NCI-H226 (cell line): ENCODE results near the gene DDR1.
A peak's percentile ranks its signal among the peaks of the same experiment; 100 is the strongest.

Experiments
- DNase-seq: peaks from one replicate; pipeline ENCODE4 v3.0.0-alpha.2; 2015

DDR1 gene

DNA sequence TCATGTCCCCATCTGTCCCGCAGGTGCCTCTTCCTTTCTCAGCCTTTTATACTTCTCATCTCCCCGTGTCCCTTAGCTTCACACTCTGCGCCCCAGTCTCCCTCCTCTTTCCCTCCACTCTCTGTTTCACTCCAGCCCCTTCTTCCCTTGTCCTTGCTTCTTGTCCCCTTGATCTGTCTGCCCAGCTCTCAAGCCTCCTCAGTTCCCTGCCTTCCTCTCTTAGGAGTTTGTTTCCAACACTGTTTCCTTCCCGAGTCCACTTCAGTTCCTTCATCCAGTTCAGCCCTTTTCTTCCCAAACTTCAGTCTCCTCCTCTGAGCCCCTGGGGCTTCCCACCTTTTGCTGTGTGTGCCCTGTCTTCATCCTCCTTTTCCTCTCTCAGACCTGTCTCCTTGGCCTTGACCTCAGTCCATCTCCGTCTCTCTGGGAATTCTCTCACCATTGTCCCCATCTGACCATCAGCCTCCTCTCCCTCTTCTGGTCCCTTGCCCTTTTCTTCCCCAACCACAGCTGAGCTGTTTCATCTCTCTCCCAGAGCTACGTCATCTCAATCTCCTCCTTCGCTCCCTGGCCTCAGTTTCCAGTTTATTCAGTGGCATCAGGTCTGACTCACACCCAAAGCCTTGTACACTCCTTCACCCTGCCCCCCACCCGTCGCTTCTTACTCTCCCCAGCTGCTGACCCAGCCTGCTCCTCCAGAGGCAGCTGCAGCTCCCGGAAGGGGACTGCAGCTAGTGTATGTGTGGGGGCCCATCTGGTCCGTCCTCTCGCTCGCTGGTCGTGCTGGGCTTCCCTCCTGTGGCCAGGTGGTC lies 2.7 kb upstream of the DDR1 start:
- DNase-seq = no peak

DNA sequence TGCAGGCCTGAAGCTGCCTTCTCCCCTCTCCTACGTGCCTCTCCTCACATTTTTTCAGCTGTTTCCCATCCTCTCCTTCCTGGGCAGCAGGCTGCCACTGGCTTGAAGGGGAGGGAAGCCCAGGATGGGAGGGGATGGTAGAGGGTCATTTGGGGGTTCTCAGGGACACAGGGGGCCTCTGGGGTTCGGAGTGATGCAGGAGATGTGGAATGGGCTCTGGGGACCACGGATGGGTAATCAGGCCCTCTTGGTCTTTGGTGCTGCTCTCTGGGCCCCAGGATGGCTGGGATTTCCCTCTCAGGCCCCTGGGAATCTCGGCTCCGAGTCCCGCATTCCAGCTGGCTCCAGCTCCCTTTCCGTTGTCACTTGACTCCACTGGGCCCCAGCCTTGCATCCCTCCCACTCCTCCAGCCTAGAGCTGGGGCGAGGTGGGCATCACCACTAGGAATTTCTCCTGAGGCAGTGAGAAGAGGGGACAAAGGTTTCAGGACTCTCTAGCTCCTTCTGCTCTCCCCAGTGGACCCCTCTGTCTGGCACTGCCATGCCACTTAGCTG lies 2.0 kb upstream of the DDR1 start:
- DNase-seq = no peak

DNA sequence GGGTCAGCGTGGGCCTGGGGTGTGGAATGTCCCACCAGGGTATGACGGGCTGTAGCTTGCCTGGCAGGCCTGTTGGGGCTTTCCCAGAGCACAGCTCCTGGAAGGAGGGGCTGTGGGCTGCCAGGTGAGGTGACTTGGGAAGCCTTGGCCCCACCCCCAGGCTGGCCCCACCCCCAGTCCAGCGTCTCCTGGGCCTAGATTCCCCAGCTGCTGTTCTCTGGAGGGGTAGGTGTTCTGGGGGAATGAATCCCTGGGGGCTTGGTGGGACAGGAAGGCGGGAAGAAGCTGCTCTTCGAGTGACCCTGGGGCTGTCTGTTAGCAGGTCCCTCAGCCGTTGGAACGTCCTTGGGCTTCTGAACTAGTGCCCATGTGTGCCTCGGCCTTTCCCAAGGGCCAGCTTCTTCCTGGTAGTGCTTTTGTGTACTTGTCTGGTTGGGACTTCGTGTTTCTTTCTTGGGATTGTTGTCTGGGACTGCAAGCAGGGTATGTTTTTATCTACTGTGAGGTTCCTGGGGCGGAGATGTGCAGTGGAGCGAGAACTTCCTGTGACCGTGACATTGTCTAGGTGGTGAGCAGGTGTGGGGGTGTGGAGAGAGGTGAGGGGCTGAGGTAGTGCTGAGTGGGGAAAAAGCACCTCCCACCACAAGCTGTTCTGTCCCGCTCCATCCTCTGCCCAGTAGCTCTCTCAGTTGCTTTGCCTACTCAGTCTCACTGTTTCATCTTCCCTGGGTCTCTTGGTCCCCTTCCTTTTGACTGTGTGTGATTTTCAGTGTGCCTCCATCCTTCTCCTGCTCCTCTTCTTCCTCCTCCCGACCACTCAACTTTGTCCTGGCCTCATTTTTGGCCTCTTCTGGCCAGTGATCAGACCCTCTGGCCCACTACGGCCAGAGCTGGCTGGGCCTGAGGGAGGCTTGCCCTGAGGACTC lies 1.3 kb upstream of the DDR1 start:
- no peak for DNase-seq

DNA sequence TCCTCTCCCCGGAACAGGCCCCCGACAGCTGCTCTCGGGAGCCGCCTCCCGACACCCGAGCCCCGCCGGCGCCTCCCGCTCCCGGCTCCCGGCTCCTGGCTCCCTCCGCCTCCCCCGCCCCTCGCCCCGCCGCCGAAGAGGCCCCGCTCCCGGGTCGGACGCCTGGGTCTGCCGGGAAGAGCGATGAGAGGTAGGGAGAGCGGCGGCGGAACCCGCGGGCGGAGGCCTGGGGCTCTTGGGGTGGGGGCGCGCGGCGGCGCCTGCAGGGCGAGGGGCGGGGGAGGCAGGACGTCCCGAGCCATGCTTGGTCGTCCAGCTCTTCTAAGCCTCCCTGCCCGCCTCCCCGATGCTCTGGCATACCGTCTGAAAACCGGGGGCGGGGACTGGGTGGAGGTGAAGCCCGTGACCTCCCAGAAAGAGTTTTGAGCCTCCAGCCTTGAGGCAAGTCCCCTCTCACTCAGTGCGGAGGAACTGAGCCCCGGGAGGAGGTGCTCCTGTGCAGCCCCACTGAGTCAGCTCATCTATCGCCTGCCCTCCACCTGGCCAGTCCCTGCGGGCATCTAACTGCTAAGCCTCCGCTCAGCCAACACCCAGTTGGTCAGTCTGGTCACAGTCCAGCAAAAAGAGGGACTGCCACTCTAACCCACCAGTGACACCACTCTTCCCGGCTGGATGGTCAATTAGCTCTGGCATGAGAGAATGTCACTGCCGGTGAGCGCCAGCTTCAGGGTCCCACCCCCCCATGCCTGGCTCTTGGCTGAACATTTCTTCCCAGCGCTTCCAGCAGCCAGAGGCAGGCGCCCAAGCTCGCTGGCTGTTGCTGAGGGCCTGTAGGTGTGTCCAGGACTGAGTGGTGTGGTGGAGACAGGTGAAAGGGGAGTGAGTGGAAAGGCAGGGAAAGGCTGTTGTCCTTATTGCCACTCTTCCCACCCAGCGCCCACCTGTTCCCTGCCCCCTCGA lies 482 bp downstream of the DDR1 start:
- peak; percentile 48 for DNase-seq

DNA sequence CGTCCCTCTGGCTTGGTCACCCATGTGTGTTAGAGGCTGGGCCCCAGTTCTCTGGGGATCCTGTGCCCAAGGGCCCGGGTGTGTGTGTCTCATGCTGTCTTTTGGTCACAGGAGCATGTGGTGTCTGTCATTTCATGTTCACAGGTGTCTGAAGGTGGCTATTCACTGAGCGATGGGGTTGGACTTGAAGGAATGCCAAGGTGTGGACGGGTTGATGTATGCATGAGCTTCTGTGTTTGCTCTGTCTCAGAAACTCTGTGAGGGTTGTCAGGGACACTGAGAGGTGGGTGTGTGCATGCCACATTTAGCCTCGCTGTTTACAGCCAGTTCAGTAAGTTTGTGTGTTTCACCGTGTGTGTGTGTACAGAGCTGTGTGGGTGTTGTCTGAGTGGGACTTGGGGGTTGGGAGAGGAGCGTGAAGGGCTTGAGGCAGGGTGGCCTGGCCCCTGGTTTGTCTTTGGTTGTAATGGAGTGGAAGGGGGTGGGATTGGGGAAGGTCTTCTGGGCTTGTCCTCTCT lies 1.2 kb downstream of the DDR1 start:
- DNase-seq = peak; percentile 30

DNA sequence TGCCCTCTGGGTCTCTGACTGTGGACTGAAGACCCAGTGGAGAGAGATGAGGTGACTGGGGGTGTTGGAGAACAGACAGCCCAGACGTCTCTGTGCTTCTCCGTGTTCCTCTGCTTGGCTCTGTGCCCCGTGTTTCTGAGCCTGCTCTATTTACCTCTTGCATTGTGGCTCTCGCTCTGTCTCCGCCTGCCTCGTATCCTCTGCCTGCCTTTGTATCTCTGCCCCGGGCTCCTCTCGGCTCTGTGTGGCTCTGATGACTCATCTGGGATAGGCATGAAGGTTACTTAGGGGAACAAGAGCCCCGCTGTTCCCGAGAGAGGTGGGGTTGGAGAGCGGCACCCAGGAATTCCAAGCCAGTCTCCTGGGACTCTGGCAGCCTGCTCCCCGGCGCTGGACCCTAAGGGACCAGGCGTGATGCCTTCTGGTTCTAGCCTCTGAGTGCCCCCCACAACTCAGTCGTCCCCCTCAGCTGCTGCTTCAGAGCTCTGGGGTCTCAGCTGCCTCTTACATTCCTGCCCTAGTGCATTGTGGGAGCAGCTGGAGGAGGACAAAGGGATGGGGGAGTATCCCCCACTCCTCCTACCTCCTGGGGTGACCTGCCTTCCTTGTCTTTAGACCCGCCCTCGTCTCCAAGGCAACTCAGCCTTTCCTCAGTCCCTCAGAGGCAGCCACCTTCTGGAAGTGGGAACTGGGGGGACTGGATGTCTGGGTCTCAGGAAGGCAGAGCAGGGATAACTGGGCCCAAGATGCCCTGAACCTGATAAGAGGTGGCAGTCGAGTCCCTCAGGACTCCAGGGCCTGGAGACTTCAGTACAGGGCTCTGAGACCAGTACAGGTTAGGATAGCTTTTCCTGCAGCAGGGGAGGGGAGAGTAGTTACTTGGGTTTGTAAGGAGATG lies 1.9 kb downstream of the DDR1 start:
- DNase-seq = peak; percentile 92

DNA sequence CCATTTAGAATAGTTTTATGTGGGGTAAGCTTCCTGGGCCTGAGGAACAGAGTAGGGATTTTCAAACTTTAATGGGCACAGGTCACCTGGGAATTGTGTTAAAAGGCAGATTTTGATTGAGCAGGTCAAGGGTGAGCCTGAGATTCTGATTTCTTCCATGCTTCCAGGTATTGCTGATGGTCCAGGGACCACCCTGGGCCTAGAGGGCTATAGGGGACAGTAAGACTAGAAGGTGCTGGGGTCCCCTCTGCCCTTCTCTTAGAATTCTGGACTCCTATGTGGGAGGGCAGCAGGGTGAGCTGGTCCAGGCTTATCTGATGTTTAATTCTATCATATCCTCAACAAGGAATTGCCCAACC lies 2.6 kb downstream of the DDR1 start:
- no peak for DNase-seq

DNA sequence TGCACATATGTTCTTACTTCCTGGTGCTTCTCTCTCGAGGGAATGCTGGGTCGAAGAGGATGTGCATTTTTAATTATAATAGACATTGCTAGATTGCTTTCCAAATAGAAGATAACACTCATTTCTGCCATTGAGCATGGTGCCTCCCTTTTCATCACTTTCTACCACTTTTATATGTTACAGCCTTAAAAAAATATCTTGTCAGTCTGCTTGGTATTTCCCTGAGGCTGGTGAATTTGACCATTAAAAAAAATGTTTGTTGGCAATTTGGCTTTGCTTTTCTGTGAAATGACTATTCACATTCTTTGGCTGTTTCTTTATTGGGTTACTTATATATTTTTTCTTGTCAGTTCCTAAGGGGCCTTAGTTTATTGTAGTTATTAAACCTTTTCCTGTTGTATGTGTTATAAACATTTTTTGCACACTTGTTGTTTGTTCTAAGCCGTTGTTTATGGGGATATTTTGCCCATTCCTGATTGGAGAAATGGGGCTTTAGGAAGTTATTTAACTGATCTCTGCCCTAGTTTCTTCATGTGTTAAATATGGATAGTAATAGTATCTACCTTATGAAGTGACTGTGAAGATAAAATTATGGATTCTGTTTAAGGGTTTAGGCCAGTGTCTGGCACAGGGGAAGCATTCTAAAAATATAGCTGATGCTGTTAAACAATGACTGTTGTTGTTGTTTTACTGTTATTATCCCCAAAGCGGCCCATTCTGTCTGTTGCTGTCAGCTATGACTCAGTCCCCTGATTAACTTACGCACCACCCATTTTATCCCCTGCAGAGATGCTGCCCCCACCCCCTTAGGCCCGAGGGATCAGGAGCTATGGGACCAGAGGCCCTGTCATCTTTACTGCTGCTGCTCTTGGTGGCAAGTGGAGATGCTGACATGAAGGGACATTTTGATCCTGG lies 3.8 kb downstream of the DDR1 start:
- no peak for DNase-seq

DNA sequence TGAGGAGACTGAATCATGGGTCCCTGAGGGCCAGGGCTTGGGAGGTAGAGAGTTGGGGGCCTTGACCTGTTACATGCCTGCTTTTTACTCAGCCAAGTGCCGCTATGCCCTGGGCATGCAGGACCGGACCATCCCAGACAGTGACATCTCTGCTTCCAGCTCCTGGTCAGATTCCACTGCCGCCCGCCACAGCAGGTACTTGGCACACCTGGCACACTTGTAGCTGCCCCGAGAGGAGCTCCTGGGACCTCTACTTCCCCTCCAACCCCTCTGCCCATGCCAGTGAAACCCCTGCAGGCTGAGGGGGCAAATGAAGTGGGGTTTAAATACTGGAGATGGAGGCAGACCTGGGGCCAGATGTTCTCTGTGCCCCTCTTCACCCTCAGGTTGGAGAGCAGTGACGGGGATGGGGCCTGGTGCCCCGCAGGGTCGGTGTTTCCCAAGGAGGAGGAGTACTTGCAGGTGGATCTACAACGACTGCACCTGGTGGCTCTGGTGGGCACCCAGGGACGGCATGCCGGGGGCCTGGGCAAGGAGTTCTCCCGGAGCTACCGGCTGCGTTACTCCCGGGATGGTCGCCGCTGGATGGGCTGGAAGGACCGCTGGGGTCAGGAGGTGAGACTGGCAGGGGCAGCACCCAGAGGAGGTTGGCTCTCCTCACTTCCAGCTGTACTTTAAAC lies 4.6 kb downstream of the DDR1 start:
- no peak for DNase-seq

DNA sequence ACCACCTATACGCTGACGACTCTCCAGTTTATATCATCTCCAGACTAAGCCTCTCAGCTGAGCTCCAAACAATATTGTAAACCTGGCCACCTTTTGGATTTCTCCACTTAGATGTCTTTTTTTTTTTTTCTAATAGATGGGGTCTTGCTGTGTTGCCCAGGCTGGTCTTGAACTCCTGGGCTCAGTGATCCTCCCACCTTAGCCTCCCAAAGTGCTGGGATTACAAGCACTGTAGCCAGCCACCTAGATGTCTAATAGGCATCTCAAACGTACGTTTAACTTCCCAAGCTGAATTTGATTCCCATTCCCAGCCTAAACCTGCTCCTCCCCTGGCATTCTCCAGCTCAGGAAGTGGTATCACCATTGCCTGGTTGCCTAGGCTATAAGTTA lies 5.2 kb downstream of the DDR1 start:
- no peak for DNase-seq

DNA sequence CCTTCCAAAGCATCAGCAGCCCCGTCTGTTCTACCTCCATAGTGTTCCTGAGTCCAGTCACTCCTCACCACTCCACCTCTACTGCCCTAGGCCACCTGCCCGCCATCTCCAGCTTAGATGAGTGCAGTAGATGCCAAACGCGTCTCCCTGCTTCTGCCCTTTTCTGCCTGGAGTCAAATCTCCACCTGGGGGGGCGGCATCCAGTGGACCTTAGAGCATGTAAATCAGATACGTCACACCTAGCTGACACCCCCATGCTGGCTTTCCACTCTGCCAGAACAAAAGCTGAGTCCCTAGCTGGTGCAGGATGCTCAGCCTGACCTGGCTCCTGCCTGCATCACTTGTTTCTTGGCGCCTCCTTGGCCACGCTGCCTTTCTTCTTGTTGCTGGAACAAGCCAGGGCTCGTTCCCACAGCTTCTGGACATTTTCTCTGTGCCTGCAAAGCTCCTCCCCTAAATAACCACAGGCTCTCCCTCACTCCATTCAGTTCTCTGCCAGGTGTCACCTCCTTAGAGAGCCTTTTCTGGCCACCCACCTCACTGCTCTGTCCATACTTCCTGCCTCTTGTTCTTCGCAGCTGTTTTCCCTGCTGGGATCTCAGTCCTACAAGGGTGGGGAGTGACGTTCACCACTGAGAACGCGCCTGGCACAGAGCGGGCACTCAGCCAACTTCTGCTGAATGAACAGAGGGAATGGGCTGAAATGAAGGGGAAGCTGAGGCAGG lies 5.8 kb downstream of the DDR1 start:
- no peak for DNase-seq

DNA sequence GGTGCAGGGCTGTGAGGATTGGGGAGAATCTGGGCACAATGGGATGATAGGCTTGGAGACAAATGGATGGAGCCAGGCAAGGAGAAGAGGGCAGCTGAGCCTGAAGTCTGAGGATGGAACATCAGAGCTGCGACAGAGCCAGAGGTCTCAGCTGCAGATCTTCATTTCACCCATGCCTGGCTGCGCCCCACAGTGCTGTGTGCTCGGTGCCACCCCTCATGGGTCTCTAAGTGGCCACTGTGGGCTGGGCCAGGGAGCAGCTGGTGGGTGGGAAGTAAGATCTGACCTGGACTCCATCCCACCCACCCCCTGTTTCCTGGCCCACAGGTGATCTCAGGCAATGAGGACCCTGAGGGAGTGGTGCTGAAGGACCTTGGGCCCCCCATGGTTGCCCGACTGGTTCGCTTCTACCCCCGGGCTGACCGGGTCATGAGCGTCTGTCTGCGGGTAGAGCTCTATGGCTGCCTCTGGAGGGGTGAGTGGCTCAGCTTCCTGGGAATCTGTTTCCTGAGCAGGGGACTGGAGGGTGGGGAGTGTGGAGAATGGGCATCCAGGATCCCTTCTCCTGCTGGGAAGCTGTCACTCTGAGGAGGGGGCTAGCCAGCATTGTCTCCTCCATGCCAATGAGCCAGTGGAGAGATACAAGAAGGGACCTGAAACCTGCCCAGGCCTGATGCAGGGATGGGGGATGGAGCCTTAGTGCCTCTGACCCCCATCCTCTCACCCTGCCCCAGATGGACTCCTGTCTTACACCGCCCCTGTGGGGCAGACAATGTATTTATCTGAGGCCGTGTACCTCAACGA lies 6.5 kb downstream of the DDR1 start:
- DNase-seq = no peak

DNA sequence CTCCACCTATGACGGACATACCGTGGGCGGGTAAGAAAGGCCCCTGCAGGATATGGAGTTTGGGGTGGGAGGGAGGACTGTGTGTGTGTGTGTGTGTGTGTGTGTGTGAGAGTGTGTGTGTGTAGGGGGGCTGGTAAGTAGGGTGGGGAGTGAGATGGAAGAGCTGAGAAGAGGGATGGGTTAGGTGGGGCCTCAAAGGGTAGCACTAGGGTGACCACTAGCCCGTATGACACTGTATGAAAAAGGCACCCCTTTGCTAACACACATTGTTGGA lies 7.1 kb downstream of the DDR1 start:
- no peak for DNase-seq

DNA sequence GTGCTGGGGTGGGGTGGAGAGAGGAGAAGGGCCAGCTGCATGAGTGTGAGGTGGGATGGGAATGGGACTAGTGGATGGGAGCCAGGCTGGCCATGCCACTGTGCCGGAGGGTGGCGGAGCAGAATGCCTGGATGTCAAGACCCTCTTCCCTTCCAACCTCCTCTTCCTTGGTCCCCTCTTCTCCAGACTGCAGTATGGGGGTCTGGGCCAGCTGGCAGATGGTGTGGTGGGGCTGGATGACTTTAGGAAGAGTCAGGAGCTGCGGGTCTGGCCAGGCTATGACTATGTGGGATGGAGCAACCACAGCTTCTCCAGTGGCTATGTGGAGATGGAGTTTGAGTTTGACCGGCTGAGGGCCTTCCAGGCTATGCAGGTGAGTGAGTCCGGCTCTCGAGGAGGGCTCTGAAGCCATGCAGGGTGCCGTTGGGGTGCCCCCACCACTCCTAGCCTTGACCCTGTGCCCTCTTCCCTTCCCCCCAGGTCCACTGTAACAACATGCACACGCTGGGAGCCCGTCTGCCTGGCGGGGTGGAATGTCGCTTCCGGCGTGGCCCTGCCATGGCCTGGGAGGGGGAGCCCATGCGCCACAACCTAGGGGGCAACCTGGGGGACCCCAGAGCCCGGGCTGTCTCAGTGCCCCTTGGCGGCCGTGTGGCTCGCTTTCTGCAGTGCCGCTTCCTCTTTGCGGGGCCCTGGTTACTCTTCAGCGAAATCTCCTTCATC lies 7.7 kb downstream of the DDR1 start:
- DNase-seq = no peak

DNA sequence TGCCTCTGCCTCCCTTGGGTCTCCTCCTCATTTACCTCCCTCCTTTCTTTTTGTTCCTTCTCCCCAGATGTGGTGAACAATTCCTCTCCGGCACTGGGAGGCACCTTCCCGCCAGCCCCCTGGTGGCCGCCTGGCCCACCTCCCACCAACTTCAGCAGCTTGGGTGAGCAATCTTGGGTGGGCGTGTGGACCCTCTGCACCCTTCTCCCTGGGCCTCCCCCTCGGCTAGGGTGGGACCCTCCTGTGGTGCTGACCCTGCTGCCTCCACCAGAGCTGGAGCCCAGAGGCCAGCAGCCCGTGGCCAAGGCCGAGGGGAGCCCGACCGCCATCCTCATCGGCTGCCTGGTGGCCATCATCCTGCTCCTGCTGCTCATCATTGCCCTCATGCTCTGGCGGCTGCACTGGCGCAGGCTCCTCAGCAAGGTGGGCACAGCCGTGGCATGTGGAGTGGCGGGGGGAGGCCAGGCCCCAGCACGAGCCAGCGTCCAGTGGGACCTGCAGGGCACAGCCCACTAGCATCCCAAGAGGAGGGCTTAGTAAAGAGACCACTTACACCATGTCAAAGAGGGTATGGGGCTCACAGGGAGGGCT lies 8.8 kb downstream of the DDR1 start:
- DNase-seq = no peak

DNA sequence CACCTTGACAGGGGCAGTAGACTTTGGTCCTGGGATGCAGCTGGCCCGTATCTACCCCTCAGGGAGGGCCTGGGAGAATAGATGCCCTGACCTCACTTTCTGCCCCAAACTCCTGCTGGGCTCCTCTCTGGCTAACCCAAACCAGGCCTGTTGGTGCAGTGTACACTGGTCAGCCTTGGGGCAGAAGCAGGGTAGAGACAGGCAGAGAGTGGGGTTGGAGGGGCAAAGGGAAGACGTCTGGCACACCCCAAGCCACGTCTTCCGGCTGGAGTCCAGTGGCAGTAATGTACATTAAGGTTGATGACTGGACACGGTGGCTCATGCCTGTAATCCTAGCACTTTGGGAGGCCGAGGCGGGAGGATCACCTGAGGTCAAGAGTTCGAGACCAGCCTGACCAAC lies 9.3 kb downstream of the DDR1 start:
- DNase-seq = no peak

DNA sequence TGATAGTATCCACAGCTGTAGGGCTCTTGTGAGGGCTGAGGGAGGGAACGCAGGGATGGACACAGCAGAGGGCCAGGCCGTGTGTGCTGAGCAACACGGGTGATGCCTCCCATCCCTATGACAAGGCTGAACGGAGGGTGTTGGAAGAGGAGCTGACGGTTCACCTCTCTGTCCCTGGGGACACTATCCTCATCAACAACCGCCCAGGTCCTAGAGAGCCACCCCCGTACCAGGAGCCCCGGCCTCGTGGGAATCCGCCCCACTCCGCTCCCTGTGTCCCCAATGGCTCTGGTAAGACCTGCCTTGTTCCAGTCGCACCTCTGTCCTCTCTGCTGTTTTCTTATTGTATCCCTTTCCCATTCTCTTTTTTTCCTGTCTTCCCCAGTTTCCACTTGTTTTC lies 10.1 kb downstream of the DDR1 start:
- no peak for DNase-seq
